Activated naive CD4-positive, alpha-beta T cell treated with anti-CD3 and anti-CD28 coated beads, Interleukin-2, amount 10 ng/mL, durations not matched to agents 7 days and 5 days (primary cell): Measurements from ENCODE around the gene PGAM1.
A peak's percentile ranks its signal among the peaks of the same experiment; 100 is the strongest.
"Not testable (repeated sequence)": the region's sequence is repeated elsewhere in the genome, so short reads cannot be mapped to it uniquely, and the experiment has no call there.

Source experiments
- CTCF ChIA-PET: fragments of 350-600 bp; sonication (Branson Sonifier 250); formaldehyde crosslinking; loops from one replicate; lab custom pipeline; 2021; ENCODE audit warnings: antibody characterized with exemption; lab: Charles Lee
- DNase-seq: peaks from one replicate; pipeline ENCODE4 v3.0.0-alpha.2; 2020
- H3K27ac Mint-ChIP-seq: one replicate; pipeline ENCODE4 v1.8.0; 2021; ENCODE audit warnings: mild to moderate bottlenecking, moderate library complexity, mixed read lengths
- H3K27me3 Mint-ChIP-seq: one replicate; pipeline ENCODE4 v1.8.0; 2021; ENCODE audit warnings: mild to moderate bottlenecking, mixed read lengths
- H3K36me3 Mint-ChIP-seq: one replicate; pipeline ENCODE4 v1.8.0; 2021; ENCODE audit warnings: mixed read lengths
- H3K4me1 Mint-ChIP-seq: one replicate; pipeline ENCODE4 v1.8.0; 2021; ENCODE audit warnings: mixed read lengths
- H3K4me3 Mint-ChIP-seq: one replicate; pipeline ENCODE4 v1.8.0; 2021; ENCODE audit warnings: mild to moderate bottlenecking, moderate library complexity, mixed read lengths
- H3K9me3 Mint-ChIP-seq: one replicate; pipeline ENCODE4 v1.8.0; 2021; ENCODE audit warnings: mixed read lengths

Gene PGAM1

GRCh38 chr10:97456034-97456685, 30.2 kb downstream of the PGAM1 start:
- H3K4me3 Mint-ChIP-seq = no peak overlapping the region
- H3K9me3 Mint-ChIP-seq = no peaks in the 10 kb centered on the region

GRCh38 chr10:97456686-97457065, 30.7 kb downstream of the PGAM1 start:
- no peak overlapping the region for H3K27ac Mint-ChIP-seq

More at GRCh38 chr10:97456034-97456685, 30.2 kb downstream of the PGAM1 start:
- CTCF ChIA-PET = interaction anchor here (0.8 kb wide), 2 partner anchors 48 to 97 kb away, joined by 3 read pairs; no protein-coding TSS in a partner anchor
- Mint-ChIP-seq H3K4me1 (peaks cover 12% of the 10 kb centered on the region), H3K36me3 (peaks cover 54% of the 10 kb centered on the region), H3K27ac (no peak overlapping the region), H3K27me3 (no peaks in the 10 kb centered on the region)
- no peak for DNase-seq

GRCh38 chr10:97459111-97459510, 33.1 kb downstream of the PGAM1 start:
- Mint-ChIP-seq H3K27me3 (no peaks in the 10 kb centered on the region), H3K4me1 (peaks cover 8% of the 10 kb centered on the region), H3K9me3 (no peaks in the 10 kb centered on the region), H3K27ac (no peak overlapping the region), H3K36me3 (peaks cover 63% of the 10 kb centered on the region), H3K4me3 (no peak overlapping the region)
- DNase-seq = no peak
- CTCF ChIA-PET = interaction anchor here (1.2 to 2.7 kb wide), 2 partner anchors 17 to 95 kb away, joined by 3 to 10 read pairs; no protein-coding TSS in a partner anchor

More at GRCh38 chr10:97456686-97457065, 30.7 kb downstream of the PGAM1 start:
- Mint-ChIP-seq H3K9me3 (no peaks in the 10 kb centered on the region), H3K36me3 (peaks cover 59% of the 10 kb centered on the region), H3K4me1 (peaks cover 12% of the 10 kb centered on the region), H3K4me3 (no peak overlapping the region), H3K27me3 (no peaks in the 10 kb centered on the region)
- no peak for DNase-seq
- CTCF ChIA-PET = interaction anchor here (0.6 to 0.8 kb wide), 3 partner anchors 47 to 96 kb away, joined by 3 to 4 read pairs (median 3); no protein-coding TSS in a partner anchor

- no peak overlapping the region for H3K4me3 Mint-ChIP-seq
Measured at GRCh38 chr10:97459933-97460332, 33.9 kb downstream of the PGAM1 start.

GRCh38 chr10:97462309-97462708, 36.3 kb downstream of the PGAM1 start:
- H3K9me3 Mint-ChIP-seq = no peaks in the 10 kb centered on the region
- CTCF ChIA-PET = interaction anchor here (0.6 to 2.2 kb wide), 6 partner anchors 10 to 152 kb away, joined by 3 to 8 read pairs (median 3); no protein-coding TSS in a partner anchor
- DNase-seq = no peak
- H3K27ac Mint-ChIP-seq = peak overlapping the region; percentile 42
- no peaks in the 10 kb centered on the region for H3K4me1 Mint-ChIP-seq
- no peaks in the 10 kb centered on the region for H3K27me3 Mint-ChIP-seq
- H3K36me3 Mint-ChIP-seq = peaks cover 53% of the 10 kb centered on the region
- H3K4me3 Mint-ChIP-seq = no peak overlapping the region

More at GRCh38 chr10:97459933-97460332, 33.9 kb downstream of the PGAM1 start:
- Mint-ChIP-seq H3K27me3 (no peaks in the 10 kb centered on the region), H3K4me1 (peaks cover under 1% of the 10 kb centered on the region), H3K36me3 (peaks cover 60% of the 10 kb centered on the region), H3K9me3 (no peaks in the 10 kb centered on the region), H3K27ac (no peak overlapping the region)
- no peak for DNase-seq
- CTCF ChIA-PET = interaction anchor here (1.2 to 2.7 kb wide), 2 partner anchors 18 to 94 kb away, joined by 3 to 10 read pairs; no protein-coding TSS in a partner anchor

GRCh38 chr10:97463363-97464132, 37.6 kb downstream of the PGAM1 start:
- CTCF ChIA-PET = interaction anchor here (0.9 to 6.3 kb wide), 17 partner anchors 9 to 151 kb away, joined by 3 to 73 read pairs (median 3); partner anchors contain the start of gene RRP12
- Mint-ChIP-seq H3K9me3 (no peaks in the 10 kb centered on the region), H3K4me3 (no peak overlapping the region), H3K27me3 (no peaks in the 10 kb centered on the region), H3K36me3 (peaks cover 52% of the 10 kb centered on the region), H3K4me1 (no peaks in the 10 kb centered on the region), H3K27ac (peak overlapping the region; percentile 34)
- peak; percentile 41 for DNase-seq

- no peak overlapping the region for H3K4me3 Mint-ChIP-seq
- H3K27ac Mint-ChIP-seq = no peak overlapping the region
- DNase-seq = no peak
- H3K27me3 Mint-ChIP-seq = no peaks in the 10 kb centered on the region
- no peaks in the 10 kb centered on the region for H3K4me1 Mint-ChIP-seq
- H3K36me3 Mint-ChIP-seq = peaks cover 50% of the 10 kb centered on the region
- H3K9me3 Mint-ChIP-seq = no peaks in the 10 kb centered on the region
- CTCF ChIA-PET = interaction anchor here (0.9 to 6.3 kb wide), 16 partner anchors 9 to 147 kb away, joined by 3 to 73 read pairs (median 3); partner anchors contain the start of gene RRP12
Measured at GRCh38 chr10:97464226-97464625, 38.2 kb downstream of the PGAM1 start.

- Mint-ChIP-seq H3K36me3 (peaks cover 48% of the 10 kb centered on the region), H3K4me3 (no peak overlapping the region)
- CTCF ChIA-PET = interaction anchor here (1.1 to 6.3 kb wide), 5 partner anchors 10 to 106 kb away, joined by 3 to 73 read pairs (median 5); partner anchors contain the start of gene ANKRD2
Measured at GRCh38 chr10:97465982-97466381, 40.0 kb downstream of the PGAM1 start.

GRCh38 chr10:97466755-97467154, 40.8 kb downstream of the PGAM1 start:
- no peak overlapping the region for H3K27ac Mint-ChIP-seq
- no peaks in the 10 kb centered on the region for H3K4me1 Mint-ChIP-seq
- H3K9me3 Mint-ChIP-seq = no peaks in the 10 kb centered on the region
- no peak overlapping the region for H3K4me3 Mint-ChIP-seq
- H3K27me3 Mint-ChIP-seq = no peaks in the 10 kb centered on the region
- H3K36me3 Mint-ChIP-seq = peaks cover 42% of the 10 kb centered on the region
- DNase-seq = no peak
- CTCF ChIA-PET = interaction anchor here (1.0 to 6.3 kb wide), 4 partner anchors 10 to 105 kb away, joined by 3 to 73 read pairs (median 6); partner anchors contain the start of gene ANKRD2

More at GRCh38 chr10:97465982-97466381, 40.0 kb downstream of the PGAM1 start:
- peak overlapping the region; percentile 58 for H3K27ac Mint-ChIP-seq
- H3K9me3 Mint-ChIP-seq = no peaks in the 10 kb centered on the region
- no peak for DNase-seq
- no peaks in the 10 kb centered on the region for H3K27me3 Mint-ChIP-seq
- H3K4me1 Mint-ChIP-seq = no peaks in the 10 kb centered on the region

GRCh38 chr10:97468162-97468561, 42.2 kb downstream of the PGAM1 start:
- Mint-ChIP-seq H3K4me3 (no peak overlapping the region), H3K9me3 (no peaks in the 10 kb centered on the region), H3K4me1 (no peaks in the 10 kb centered on the region), H3K27me3 (no peaks in the 10 kb centered on the region), H3K36me3 (peaks cover 38% of the 10 kb centered on the region), H3K27ac (no peak overlapping the region)
- CTCF ChIA-PET = interaction anchor here (6.3 kb wide), 1 partner anchor 85 kb away, joined by 73 read pairs; no protein-coding TSS in a partner anchor
- DNase-seq = no peak

GRCh38 chr10:97468781-97469180, 42.8 kb downstream of the PGAM1 start:
- CTCF ChIA-PET = interaction anchor here (0.6 to 6.3 kb wide), 3 partner anchors 58 to 84 kb away, joined by 3 to 73 read pairs (median 5); no protein-coding TSS in a partner anchor

GRCh38 chr10:97474918-97475317, 48.9 kb downstream of the PGAM1 start:
- CTCF ChIA-PET = interaction anchor here (0.8 kb wide), 1 partner anchor 79 kb away, joined by 3 read pairs; no protein-coding TSS in a partner anchor
- DNase-seq = no peak
- no peak overlapping the region for H3K4me3 Mint-ChIP-seq
- no peaks in the 10 kb centered on the region for H3K9me3 Mint-ChIP-seq
- no peaks in the 10 kb centered on the region for H3K4me1 Mint-ChIP-seq
- H3K36me3 Mint-ChIP-seq = peaks cover 54% of the 10 kb centered on the region
- no peak overlapping the region for H3K27ac Mint-ChIP-seq
- no peaks in the 10 kb centered on the region for H3K27me3 Mint-ChIP-seq

More at GRCh38 chr10:97468781-97469180, 42.8 kb downstream of the PGAM1 start:
- DNase-seq, H3K4me1 Mint-ChIP-seq, H3K27me3 Mint-ChIP-seq, H3K4me3 Mint-ChIP-seq, H3K9me3 Mint-ChIP-seq, H3K27ac Mint-ChIP-seq: not testable (repeated sequence)
- H3K36me3 Mint-ChIP-seq = peaks cover 39% of the 10 kb centered on the region

- Mint-ChIP-seq H3K36me3 (peaks cover 52% of the 10 kb centered on the region), H3K27me3 (no peaks in the 10 kb centered on the region), H3K4me3 (no peak overlapping the region), H3K9me3 (no peaks in the 10 kb centered on the region), H3K27ac (no peak overlapping the region), H3K4me1 (no peaks in the 10 kb centered on the region)
- no peak for DNase-seq
- CTCF ChIA-PET = interaction anchor here (1.0 to 1.1 kb wide), 3 partner anchors 10 to 78 kb away, joined by 3 to 5 read pairs (median 3); no protein-coding TSS in a partner anchor
Measured at GRCh38 chr10:97475936-97476594, 50.1 kb downstream of the PGAM1 start.
